Measurements from ENCODE around the gene CDK6. TPM values are rescaled to one million over a fixed set of nuclear protein-coding genes. Genes with fewer than 3 reads are reported as not detected.

CDK6 gene
- total and polyA plus RNA-seq, 2 of the 8 experiments (the other 6 are each of a cell fraction or from before 2014, with no cell fraction given) = 5.9 to 18.9 TPM

DNA sequence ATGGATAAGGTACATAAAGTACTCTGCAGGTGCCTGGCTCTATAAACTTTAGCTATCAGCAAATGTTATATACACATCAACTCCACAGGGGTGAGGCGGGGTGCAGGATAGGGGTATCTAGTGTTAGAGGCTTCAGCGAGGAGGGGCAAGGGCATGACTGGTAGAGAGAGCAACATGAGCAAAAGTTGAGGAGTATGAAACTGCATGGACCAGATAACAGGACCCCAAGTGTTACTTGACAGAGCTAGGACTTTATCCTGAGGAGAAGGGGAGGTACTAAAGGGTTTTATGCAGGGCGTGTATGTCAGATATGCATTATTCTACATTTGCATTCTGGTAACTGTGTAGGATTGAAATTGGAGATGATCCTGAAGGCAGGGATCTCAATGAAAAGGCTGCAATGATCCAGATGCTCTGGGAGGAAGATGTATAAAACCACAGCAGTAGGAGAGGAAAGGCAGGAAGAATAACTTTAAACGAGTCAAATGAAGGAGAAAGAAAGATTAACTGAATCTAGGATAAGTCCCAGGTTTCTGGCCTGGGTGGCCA lies 136.3 kb downstream of the CDK6 start:
- no peak overlapping the region for H3K4ac ChIP-seq (replicated peaks; ENCODE audit: insufficient read length, low read depth, low read length)
- H3K27me3 ChIP-seq (replicated peaks in 1 of 4; ENCODE audit: control insufficient read depth in 3 of 4, extremely low read depth in 1 of 4, insufficient read depth in 3 of 4, low read length in 3 of 4) = no peaks in the 10 kb centered on the region
- H2BK120ac ChIP-seq (replicated peaks; ENCODE audit: low read depth, low read length) = no peak overlapping the region
- no peak overlapping the region for H3K23ac ChIP-seq (ENCODE audit: insufficient read length)
- H4K91ac ChIP-seq (replicated peaks; ENCODE audit: insufficient read length, low read length) = no peak overlapping the region
- no peak overlapping the region for H2BK15ac ChIP-seq (ENCODE audit: low read length)
- peaks cover 0 to 6% (median 2%) of the 10 kb centered on the region in 4 experiments; a peak in 3 of 7 replicates for H3K4me1 ChIP-seq (replicated peaks in 1 of 4; ENCODE audit: control insufficient read depth in 3 of 4, insufficient read depth in 4 of 4, low read length in 3 of 4)
- H2AK5ac ChIP-seq (ENCODE audit: low read depth, low read length) = no peak overlapping the region
- no peak overlapping the region for H2BK5ac ChIP-seq (ENCODE audit: low read depth, low read length)
- CTCF ChIA-PET (ENCODE audit: partially characterized antibody) = interaction anchor here (0.5 to 3.1 kb wide), 5 partner anchors 11 to 170 kb away, joined by 3 to 12 read pairs (median 4); no protein-coding TSS in a partner anchor
- no peak for DNase-seq (ENCODE audit: low read depth in 1 of 2, low spot score in 2 of 2)
- FAIRE-seq = no peak
- POLR2A ChIA-PET (ENCODE audit: partially characterized antibody) = interaction anchor here (0.8 to 0.9 kb wide), 2 partner anchors 14 to 110 kb away, joined by 3 read pairs; partner anchors contain the start of gene FAM133B
- H3K79me1 ChIP-seq (ENCODE audit: low read depth, low read length) = no peaks in the 10 kb centered on the region
- no peaks in the 10 kb centered on the region for H3K79me2 ChIP-seq (ENCODE audit: control insufficient read depth in 1 of 2, insufficient read depth in 2 of 2, low read length in 2 of 2)
- H2BK12ac ChIP-seq (ENCODE audit: low read depth, low read length) = no peak overlapping the region
- H3K27ac ChIP-seq (ENCODE audit: low read depth, low read length) = no peak overlapping the region
- no peak overlapping the region for H4K5ac ChIP-seq (ENCODE audit: insufficient read length, low read depth, low read length)
- peaks cover 0 to 2% of the 10 kb centered on the region in 2 experiments; a peak in 1 of 4 replicates for H3K9me3 ChIP-seq (ENCODE audit: insufficient read depth in 2 of 2, low read depth in 1 of 2, low read length in 1 of 2)
- H4K20me1 ChIP-seq (replicated peaks in 1 of 2; ENCODE audit: control insufficient read depth in 1 of 2, insufficient read depth in 2 of 2, low read length in 2 of 2) = no peaks in the 10 kb centered on the region
- H3K36me3 ChIP-seq (ENCODE audit: control insufficient read depth in 2 of 4, insufficient read depth in 4 of 4, low read length in 3 of 4) = no peaks in the 10 kb centered on the region
- H3K4me3 ChIP-seq (ENCODE audit: extremely low read depth in 1 of 4, insufficient read depth in 2 of 4, low read depth in 3 of 4, low read length in 4 of 4) = no peak overlapping the region
- no peak overlapping the region for H3K9ac ChIP-seq (replicated peaks in 1 of 4; ENCODE audit: extremely low read depth in 1 of 4, low read depth in 3 of 4, low read length in 3 of 4)
- H3K18ac ChIP-seq (ENCODE audit: extremely low read depth, low read length) = no peak overlapping the region
- 88% methylated on average over 4 of the region's 4 CpGs; no CpG with 5 or more reads in 1 of the 2 experiments for WGBS, 2 experiments (ENCODE audit: extremely low coverage in 1 of 2, insufficient coverage in 1 of 2, insufficient read length in 1 of 2, insufficient replicate concordance in 2 of 2, low coverage in 1 of 2, low lambda C conversion rate in 2 of 2, missing lambda C conversion rate in 1 of 2)
- H3K14ac ChIP-seq (ENCODE audit: insufficient read length) = no peak overlapping the region
- H3K23me2 ChIP-seq (ENCODE audit: low read depth, low read length) = peaks cover 9% of the 10 kb centered on the region
- H4K8ac ChIP-seq (ENCODE audit: extremely low read depth, insufficient read depth, low read length) = no peak overlapping the region
- H2BK20ac ChIP-seq (ENCODE audit: low read length) = no peak overlapping the region
- H3K4me2 ChIP-seq (ENCODE audit: insufficient read depth in 1 of 2, low read depth in 2 of 2, low read length in 2 of 2) = no peak overlapping the region
- no peak overlapping the region for H3K56ac ChIP-seq (replicated peaks; ENCODE audit: insufficient read length, low read depth, low read length)
- H2AFZ ChIP-seq (ENCODE audit: low read length) = no peak overlapping the region
- no peak for TF ChIP-seq YY1 (IDR thresholded peaks at IDR 0.05; ENCODE audit: low read depth, low read length)
- no peak for TF ChIP-seq KDM1A (IDR thresholded peaks at IDR 0.05; ENCODE audit: borderline replicate concordance, low read length)
- TF ChIP-seq, protein P1, sequence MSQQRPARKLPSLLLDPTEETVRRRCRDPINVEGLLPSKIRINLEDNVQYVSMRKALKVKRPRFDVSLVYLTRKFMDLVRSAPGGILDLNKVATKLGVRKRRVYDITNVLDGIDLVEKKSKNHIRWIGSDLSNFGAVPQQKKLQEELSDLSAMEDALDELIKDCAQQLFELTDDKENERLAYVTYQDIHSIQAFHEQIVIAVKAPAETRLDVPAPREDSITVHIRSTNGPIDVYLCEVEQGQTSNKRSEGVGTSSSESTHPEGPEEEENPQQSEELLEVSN (IDR thresholded peaks at IDR 0.05) = no peak
- TF ChIP-seq, protein P2, sequence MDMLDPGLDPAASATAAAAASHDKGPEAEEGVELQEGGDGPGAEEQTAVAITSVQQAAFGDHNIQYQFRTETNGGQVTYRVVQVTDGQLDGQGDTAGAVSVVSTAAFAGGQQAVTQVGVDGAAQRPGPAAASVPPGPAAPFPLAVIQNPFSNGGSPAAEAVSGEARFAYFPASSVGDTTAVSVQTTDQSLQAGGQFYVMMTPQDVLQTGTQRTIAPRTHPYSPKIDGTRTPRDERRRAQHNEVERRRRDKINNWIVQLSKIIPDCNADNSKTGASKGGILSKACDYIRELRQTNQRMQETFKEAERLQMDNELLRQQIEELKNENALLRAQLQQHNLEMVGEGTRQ (IDR thresholded peaks at IDR 0.05; ENCODE audit: low read length) = no peak
- TF ChIP-seq JUN (IDR thresholded peaks at IDR 0.05; ENCODE audit: low read depth, low read length) = no peak

All from H1 (cell line).